Type B pancreatic cell (in vitro differentiated cells): ENCODE results near the gene ZNF865. TPM values are rescaled to one million over a fixed set of nuclear protein-coding genes. Genes with fewer than 3 reads are reported as not detected.
A peak's percentile ranks its signal among the peaks of the same experiment; 100 is the strongest.

Experiments
- DNase-seq: peaks from one replicate; pipeline ENCODE4 v3.0.0; 2021; ENCODE audit warnings: mixed read lengths; ENCODE audit not compliant: unreplicated experiment; ENCODE audit errors: extremely low spot score
- H3K27ac Mint-ChIP-seq: 2 replicates; pipeline ENCODE4 v1.8.0; 2021; ENCODE audit warnings: mild to moderate bottlenecking, mixed read lengths
- H3K27me3 Mint-ChIP-seq: 2 replicates; pipeline ENCODE4 v1.8.0; 2021; ENCODE audit warnings: mixed read lengths
- H3K36me3 Mint-ChIP-seq: 2 replicates; pipeline ENCODE4 v1.8.0; 2021; ENCODE audit warnings: mixed read lengths
- H3K4me1 Mint-ChIP-seq: one replicate; pipeline ENCODE4 v1.8.0; 2021; ENCODE audit warnings: mixed read lengths; ENCODE audit not compliant: unreplicated experiment
- H3K4me3 Mint-ChIP-seq: 2 replicates; pipeline ENCODE4 v1.8.0; 2021; ENCODE audit warnings: mild to moderate bottlenecking, mixed read lengths
- H3K9me3 Mint-ChIP-seq: 2 replicates; pipeline ENCODE4 v1.8.0; 2021; ENCODE audit warnings: mixed read lengths
- CTCF ChIP-seq: fragments of 200-600 bp; sonication (generic); conservative IDR thresholded peaks from 2 replicates; pipeline ENCODE4 v1.5.0; 2021; ENCODE audit warnings: antibody characterized with exemption, mild to moderate bottlenecking
- total RNA-seq: library from RNA; stranded (reverse); gene quantifications from 2 replicates; pipeline ENCODE4 v1.2.1, GENCODE V29; 2021; ENCODE audit warnings: low replicate concordance

The ZNF865 gene
- total RNA-seq, 1 donor from 2014 or later: 16.2 TPM

GRCh38 chr19:55576746-55577145 lies 28.7 kb upstream of the ZNF865 start:
- H3K9me3 Mint-ChIP-seq: no peaks in the 10 kb centered on the region
- H3K36me3 Mint-ChIP-seq: peaks cover 12% of the 10 kb centered on the region
- H3K27me3 Mint-ChIP-seq: no peaks in the 10 kb centered on the region
- TF ChIP-seq CTCF: no peak
- H3K4me3 Mint-ChIP-seq: peak overlapping the region; percentile 75
- peak overlapping the region; percentile 52 for H3K27ac Mint-ChIP-seq
- peaks cover 17% of the 10 kb centered on the region for H3K4me1 Mint-ChIP-seq
- no peak for DNase-seq

GRCh38 chr19:55578031-55578760 lies 27.3 kb upstream of the ZNF865 start:
- H3K27ac Mint-ChIP-seq: no peak overlapping the region
- H3K4me3 Mint-ChIP-seq: no peak overlapping the region
- no peak for TF ChIP-seq CTCF
- H3K27me3 Mint-ChIP-seq: no peaks in the 10 kb centered on the region
- no peak for DNase-seq
- H3K36me3 Mint-ChIP-seq: peaks cover 12% of the 10 kb centered on the region
- H3K4me1 Mint-ChIP-seq: peaks cover 22% of the 10 kb centered on the region
- H3K9me3 Mint-ChIP-seq: no peaks in the 10 kb centered on the region

- no peak for DNase-seq
- TF ChIP-seq CTCF: no peak
- peaks cover 12% of the 10 kb centered on the region for H3K36me3 Mint-ChIP-seq
- H3K27me3 Mint-ChIP-seq: no peaks in the 10 kb centered on the region
- peak overlapping the region; percentile 94 for H3K4me3 Mint-ChIP-seq
- H3K9me3 Mint-ChIP-seq: no peaks in the 10 kb centered on the region
- H3K4me1 Mint-ChIP-seq: peaks cover 22% of the 10 kb centered on the region
- peak overlapping the region; percentile 83 for H3K27ac Mint-ChIP-seq
These were observed 26.4 kb upstream of the ZNF865 start for GRCh38 chr19:55578761-55579747.

GRCh38 chr19:55579766-55580621 lies 25.5 kb upstream of the ZNF865 start:
- Mint-ChIP-seq H3K27ac (peak overlapping the region; percentile 83), H3K4me1 (peaks cover 22% of the 10 kb centered on the region), H3K36me3 (peaks cover 12% of the 10 kb centered on the region), H3K9me3 (no peaks in the 10 kb centered on the region), H3K27me3 (no peaks in the 10 kb centered on the region), H3K4me3 (peak overlapping the region; percentile 94)
- no peak for DNase-seq
- TF ChIP-seq CTCF: no peak

- TF ChIP-seq CTCF: no peak
- DNase-seq: peak; percentile 91
- peak within 1 kb of the TSS; percentile 83 for H3K27ac Mint-ChIP-seq
- H3K27me3 Mint-ChIP-seq: no peaks in the 10 kb centered on the region
- peaks cover 28% of the 10 kb centered on the region for H3K4me1 Mint-ChIP-seq
- H3K4me3 Mint-ChIP-seq: peak within 1 kb of the TSS; percentile 94
- H3K9me3 Mint-ChIP-seq: no peaks in the 10 kb centered on the region
- H3K36me3 Mint-ChIP-seq: peaks cover 12% of the 10 kb centered on the region
These were observed 24.8 kb upstream of the ZNF865 start, which contains the start of gene ZNF579 for GRCh38 chr19:55580628-55581144. TSS of gene ZNF579 (minus strand) at chr19:55580848. CDS start at chr19:55579639, 1,209 bp downstream.
